Choroid plexus epithelial cell (primary cell): ENCODE measurements around the gene FBXW11.
"Not testable (repeated sequence)": the region's sequence is repeated elsewhere in the genome, so short reads cannot be mapped to it uniquely, and the experiment has no call there.

Experiments
- DNase-seq: peaks from one replicate; pipeline ENCODE4 v3.0.0-alpha.2; 2010; ENCODE audit warnings: low read depth
- H3K4me3 ChIP-seq: 2 replicates; pipeline ENCODE4 v1.5.1; 2011; ENCODE audit warnings: low read depth, mild to moderate bottlenecking, control low read depth, low read length, moderate library complexity
- TF ChIP-seq, protein P1 (sequence below): conservative IDR thresholded peaks from 2 replicates; pipeline ENCODE4 v1.5.1; 2011; ENCODE audit warnings: low read depth, mild to moderate bottlenecking, control low read depth, inconsistent platforms, low read length, moderate library complexity

FBXW11 gene

DNA sequence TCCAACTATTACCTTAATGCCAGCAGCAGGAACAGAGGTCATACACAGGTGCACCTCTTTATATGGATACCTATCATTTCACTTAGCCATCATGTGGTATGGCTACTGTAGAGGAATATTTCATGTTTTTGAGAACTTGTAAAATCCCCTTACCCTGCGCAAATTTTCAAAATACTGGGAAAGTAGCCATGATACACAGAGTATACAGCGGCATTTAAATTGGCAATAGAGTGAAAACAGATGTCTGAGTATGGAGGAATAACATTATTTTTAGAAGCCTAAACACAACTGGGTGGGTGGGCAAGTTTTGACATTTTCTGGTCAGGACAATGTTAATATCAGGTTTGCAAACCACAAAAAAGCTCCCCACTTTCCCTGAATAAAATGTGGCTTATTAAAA, 111.4 kb downstream of the FBXW11 start:
- no peak overlapping the region for H3K4me3 ChIP-seq
- no peak for DNase-seq
- TF ChIP-seq, protein P1, sequence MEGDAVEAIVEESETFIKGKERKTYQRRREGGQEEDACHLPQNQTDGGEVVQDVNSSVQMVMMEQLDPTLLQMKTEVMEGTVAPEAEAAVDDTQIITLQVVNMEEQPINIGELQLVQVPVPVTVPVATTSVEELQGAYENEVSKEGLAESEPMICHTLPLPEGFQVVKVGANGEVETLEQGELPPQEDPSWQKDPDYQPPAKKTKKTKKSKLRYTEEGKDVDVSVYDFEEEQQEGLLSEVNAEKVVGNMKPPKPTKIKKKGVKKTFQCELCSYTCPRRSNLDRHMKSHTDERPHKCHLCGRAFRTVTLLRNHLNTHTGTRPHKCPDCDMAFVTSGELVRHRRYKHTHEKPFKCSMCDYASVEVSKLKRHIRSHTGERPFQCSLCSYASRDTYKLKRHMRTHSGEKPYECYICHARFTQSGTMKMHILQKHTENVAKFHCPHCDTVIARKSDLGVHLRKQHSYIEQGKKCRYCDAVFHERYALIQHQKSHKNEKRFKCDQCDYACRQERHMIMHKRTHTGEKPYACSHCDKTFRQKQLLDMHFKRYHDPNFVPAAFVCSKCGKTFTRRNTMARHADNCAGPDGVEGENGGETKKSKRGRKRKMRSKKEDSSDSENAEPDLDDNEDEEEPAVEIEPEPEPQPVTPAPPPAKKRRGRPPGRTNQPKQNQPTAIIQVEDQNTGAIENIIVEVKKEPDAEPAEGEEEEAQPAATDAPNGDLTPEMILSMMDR, result no peak

DNA sequence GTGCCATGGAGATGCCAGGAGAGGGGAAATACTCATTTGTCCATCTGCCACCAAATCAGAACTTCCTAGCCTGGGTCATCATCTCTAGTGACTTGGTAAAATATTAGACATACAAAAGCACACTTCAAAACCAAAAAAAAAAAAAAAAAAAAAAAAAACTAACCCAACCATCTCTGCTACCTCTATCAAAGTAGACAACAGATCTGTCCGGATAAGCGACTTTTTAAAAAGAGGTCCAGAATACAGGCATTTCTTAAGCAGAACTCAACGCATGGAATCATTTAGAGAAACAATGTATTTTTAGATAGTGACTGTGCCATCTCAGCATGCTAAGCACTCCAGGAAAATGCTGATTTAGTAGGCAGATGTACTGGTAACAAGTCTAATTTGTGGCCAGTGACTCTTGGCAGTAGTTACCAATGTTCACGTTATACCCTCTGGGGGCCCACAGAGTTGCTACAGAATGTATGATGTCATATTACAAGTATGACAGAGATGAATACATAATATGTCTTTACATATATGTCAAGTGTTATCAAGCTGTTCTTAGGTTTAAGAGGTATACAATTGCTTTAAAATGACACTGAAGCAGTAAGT, 113.0 kb downstream of the FBXW11 start:
- TF ChIP-seq, protein P1, result no peak
- H3K4me3 ChIP-seq, result no peak overlapping the region
- DNase-seq, result peak; percentile 63

DNA sequence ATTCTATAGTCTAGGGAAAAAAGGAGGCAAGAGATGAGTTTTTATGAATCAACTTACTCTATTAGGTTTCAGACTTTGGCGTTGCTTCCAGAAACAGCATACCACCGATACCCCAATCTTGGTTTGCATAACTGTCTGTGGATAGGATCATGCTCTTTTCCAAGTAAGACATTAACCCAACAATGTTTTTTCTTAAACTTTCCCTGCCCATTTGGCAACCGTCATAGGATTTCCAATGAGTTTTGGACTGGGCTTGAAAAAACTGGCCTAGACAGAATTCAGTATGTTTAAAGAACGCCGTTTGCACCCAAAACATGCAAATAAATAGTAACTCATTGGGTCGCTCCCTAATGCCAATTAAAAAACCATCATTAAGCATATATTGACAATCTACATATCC, 114.8 kb downstream of the FBXW11 start:
- DNase-seq, result no peak
- TF ChIP-seq, protein P1, result no peak
- H3K4me3 ChIP-seq, result no peak overlapping the region

DNA sequence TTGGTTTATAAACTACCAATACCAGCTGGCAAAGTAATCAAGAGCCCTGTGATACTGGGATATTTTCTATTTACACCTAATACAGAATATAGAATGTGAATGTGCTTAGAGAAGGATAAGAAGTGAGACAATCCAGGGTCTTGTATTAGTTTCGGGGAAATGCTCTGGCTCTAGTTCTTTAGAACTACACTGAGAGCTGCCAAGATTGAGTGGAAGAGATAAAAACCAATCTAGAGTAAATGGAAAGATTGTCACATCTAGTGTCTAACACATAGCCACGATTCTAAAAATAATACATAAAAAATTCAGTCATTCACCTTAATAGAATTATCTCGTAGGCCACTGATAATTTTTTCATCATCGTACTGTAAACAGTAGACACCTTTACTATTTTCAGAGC, 115.3 kb downstream of the FBXW11 start:
- DNase-seq, result no peak
- TF ChIP-seq, protein P1, result no peak
- no peak overlapping the region for H3K4me3 ChIP-seq

DNA sequence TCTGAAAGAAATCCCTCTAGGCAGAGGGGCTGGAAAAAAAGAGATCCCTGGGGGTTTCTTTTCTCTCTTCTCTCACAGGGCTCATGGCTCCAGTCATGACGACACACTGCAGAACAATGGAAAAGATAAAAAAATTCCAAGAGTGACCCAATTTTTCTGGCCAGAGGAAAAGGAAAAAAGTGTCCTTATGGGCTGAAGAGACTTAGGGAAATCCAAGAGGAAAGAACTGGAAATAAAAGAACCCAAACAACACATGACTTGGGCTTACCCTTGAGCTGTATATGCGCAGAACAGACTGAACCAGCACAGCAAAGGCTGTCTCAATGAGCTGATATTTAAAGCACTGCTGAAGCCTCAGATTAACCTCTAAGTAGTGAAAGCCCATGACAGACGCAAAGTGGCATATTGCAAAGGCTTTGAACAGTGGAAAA, 118.4 kb downstream of the FBXW11 start:
- no peak overlapping the region for H3K4me3 ChIP-seq
- TF ChIP-seq, protein P1, result no peak
- no peak for DNase-seq

DNA sequence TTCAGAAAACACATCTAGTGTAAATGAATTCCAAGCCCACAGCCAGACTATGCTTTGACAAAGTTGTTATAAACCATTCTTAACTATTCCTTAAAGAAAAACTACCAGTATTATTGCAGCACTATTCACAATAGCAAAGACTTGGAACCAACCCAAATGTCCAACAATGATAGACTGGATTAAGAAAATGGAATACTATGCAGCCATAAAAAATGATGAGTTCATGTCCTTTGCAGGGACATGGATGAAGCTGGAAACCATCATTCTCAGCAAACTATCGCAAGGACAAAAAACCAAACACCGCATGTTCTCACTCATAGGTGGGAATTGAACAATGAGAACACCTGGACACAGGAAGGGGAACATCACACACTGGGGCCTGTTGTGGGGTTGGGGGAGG, 120.4 kb downstream of the FBXW11 start:
- not testable (repeated sequence) for DNase-seq, H3K4me3 ChIP-seq

DNA sequence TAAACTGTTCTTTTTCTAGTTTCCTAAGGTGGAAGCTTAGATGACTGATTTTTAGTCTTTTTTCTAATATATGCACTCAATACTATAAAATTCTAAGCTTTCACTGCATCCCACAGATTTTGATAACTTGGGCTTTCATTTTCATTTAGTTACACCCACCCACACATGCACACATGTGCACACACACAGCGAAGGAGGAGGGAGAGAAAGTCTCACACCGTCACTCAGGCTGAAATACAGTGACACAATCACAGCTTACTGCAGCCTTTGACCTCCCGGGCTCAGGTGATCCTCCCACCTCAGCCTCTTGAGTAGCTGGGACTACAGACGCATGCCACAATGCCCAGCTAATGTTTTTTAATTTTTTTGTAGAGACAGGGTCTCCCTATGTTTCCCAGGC, 124.3 kb downstream of the FBXW11 start:
- TF ChIP-seq, protein P1, result no peak
- no peak for DNase-seq
- no peak overlapping the region for H3K4me3 ChIP-seq
